ENCODE measurements around the gene ACAA1. TPM values are rescaled to one million over a fixed set of nuclear protein-coding genes. Genes with fewer than 3 reads are reported as not detected.
A peak's percentile ranks its signal among the peaks of the same experiment; 100 is the strongest.

Gene ACAA1
- total and polyA plus RNA-seq, 2 of the 13 experiments (the other 11 are each of a cell fraction or from before 2014, with no cell fraction given): 60.8 to 188 TPM

GRCh38 chr3:38138349-38139190 is 1.6 kb upstream of the ACAA1 start, which contains the start of gene MYD88 (continued):
- TF ChIP-seq, protein P1, sequence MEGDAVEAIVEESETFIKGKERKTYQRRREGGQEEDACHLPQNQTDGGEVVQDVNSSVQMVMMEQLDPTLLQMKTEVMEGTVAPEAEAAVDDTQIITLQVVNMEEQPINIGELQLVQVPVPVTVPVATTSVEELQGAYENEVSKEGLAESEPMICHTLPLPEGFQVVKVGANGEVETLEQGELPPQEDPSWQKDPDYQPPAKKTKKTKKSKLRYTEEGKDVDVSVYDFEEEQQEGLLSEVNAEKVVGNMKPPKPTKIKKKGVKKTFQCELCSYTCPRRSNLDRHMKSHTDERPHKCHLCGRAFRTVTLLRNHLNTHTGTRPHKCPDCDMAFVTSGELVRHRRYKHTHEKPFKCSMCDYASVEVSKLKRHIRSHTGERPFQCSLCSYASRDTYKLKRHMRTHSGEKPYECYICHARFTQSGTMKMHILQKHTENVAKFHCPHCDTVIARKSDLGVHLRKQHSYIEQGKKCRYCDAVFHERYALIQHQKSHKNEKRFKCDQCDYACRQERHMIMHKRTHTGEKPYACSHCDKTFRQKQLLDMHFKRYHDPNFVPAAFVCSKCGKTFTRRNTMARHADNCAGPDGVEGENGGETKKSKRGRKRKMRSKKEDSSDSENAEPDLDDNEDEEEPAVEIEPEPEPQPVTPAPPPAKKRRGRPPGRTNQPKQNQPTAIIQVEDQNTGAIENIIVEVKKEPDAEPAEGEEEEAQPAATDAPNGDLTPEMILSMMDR (CRISPR knock-in tag; IDR thresholded peaks at IDR 0.05): peak; percentile 28
- TF ChIP-seq, protein P2, sequence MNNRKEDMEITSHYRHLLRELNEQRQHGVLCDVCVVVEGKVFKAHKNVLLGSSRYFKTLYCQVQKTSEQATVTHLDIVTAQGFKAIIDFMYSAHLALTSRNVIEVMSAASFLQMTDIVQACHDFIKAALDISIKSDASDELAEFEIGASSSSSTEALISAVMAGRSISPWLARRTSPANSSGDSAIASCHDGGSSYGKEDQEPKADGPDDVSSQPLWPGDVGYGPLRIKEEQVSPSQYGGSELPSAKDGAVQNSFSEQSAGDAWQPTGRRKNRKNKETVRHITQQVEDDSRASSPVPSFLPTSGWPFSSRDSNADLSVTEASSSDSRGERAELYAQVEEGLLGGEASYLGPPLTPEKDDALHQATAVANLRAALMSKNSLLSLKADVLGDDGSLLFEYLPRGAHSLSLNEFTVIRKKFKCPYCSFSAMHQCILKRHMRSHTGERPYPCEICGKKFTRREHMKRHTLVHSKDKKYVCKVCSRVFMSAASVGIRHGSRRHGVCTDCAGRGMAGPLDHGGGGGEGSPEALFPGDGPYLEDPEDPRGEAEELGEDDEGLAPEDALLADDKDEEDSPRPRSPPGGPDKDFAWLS (CRISPR knock-in tag; IDR thresholded peaks at IDR 0.05; ENCODE audit: borderline replicate concordance): no peak
- TF ChIP-seq FUBP1 (CRISPR knock-in tag; IDR thresholded peaks at IDR 0.05; ENCODE audit: borderline replicate concordance): no peak
- peak; percentile 64; the same call in 1 of the 2 replicates for TF ChIP-seq SALL1 (CRISPR knock-in tag; IDR thresholded peaks at IDR 0.05)
- TF ChIP-seq ZNF3 (CRISPR knock-in tag; IDR thresholded peaks at IDR 0.05): no peak; the same call in 1 of the 2 replicates
- TF ChIP-seq HHEX (CRISPR knock-in tag; IDR thresholded peaks at IDR 0.05): no peak
- TF ChIP-seq SNRNP70 (IDR thresholded peaks at IDR 0.05; ENCODE audit: low read depth, low read length): no peak
- TF ChIP-seq MYC (CRISPR knock-in tag; IDR thresholded peaks at IDR 0.05; ENCODE audit: borderline replicate concordance): peak; percentile 74
- no peak for TF ChIP-seq ATF4 (CRISPR knock-in tag; IDR thresholded peaks at IDR 0.05)
- peak; percentile 90 for TF ChIP-seq ZNF687 (CRISPR knock-in tag; IDR thresholded peaks at IDR 0.05)
- TF ChIP-seq ZNF746 (CRISPR knock-in tag; IDR thresholded peaks at IDR 0.05): peak; percentile 15; the same call in 1 of the 2 replicates
- peak; percentile 54; the same call in 1 of the 2 replicates for TF ChIP-seq HOXD1 (CRISPR knock-in tag; IDR thresholded peaks at IDR 0.05)
- TF ChIP-seq ZKSCAN1 (IDR thresholded peaks at IDR 0.05; ENCODE audit: low read length): no peak
- 0 out of 2 replicates have a peak, but pooled peaks have one; percentile 63 for TF ChIP-seq TP53 (CRISPR knock-in tag; conservative IDR thresholded peaks at IDR 0.05)
- no peak for TF ChIP-seq NFIC (IDR thresholded peaks at IDR 0.05; ENCODE audit: low read length)
- no peak for TF ChIP-seq ZNF354B (CRISPR knock-in tag; IDR thresholded peaks at IDR 0.05)
- peak; percentile 76; the same call in 1 of the 2 replicates for TF ChIP-seq DMAP1 (CRISPR knock-in tag; IDR thresholded peaks at IDR 0.05)
- TF ChIP-seq RAD21 (CRISPR knock-in tag; IDR thresholded peaks at IDR 0.05): no peak
